Body of pancreas (tissue), 4 donors: Measurements from ENCODE around the gene KRT6A.

Experiments used
- CTCF ChIP-seq, 7 experiments: fragments of 450-650 bp in 4 of 7; fragments of 200-600 bp in 3 of 7; sonication (generic) in 3 of 7; IDR thresholded peaks; one replicate each; pipeline ENCODE4 v1.5.1; 2016 to 2019; ENCODE audit warnings: antibody characterized with exemption in 7 of 7
- POLR2A ChIP-seq, 3 donors: fragments of 450-650 bp; IDR thresholded peaks; one replicate each; pipeline ENCODE4 v1.6.1; 2016; ENCODE audit warnings: antibody characterized with exemption in 3 of 3, mild to moderate bottlenecking in 2 of 3

- TF ChIP-seq CTCF (IDR thresholded peaks at IDR 0.05) (no peak), POLR2A (IDR thresholded peaks at IDR 0.05) (no peak)
These were observed 44.8 kb downstream of the KRT6A start for GRCh38 chr12:52448228-52448627.
